NCI-H526 treated with DMSO at 0.1 percent for 48 hours (cell line): ENCODE results near the gene CACNA2D4.

Experiments
- DNase-seq: peaks from one replicate; lab custom pipeline; 2025; lab: John Stamatoyannopoulos, UW

The CACNA2D4 gene

DNA sequence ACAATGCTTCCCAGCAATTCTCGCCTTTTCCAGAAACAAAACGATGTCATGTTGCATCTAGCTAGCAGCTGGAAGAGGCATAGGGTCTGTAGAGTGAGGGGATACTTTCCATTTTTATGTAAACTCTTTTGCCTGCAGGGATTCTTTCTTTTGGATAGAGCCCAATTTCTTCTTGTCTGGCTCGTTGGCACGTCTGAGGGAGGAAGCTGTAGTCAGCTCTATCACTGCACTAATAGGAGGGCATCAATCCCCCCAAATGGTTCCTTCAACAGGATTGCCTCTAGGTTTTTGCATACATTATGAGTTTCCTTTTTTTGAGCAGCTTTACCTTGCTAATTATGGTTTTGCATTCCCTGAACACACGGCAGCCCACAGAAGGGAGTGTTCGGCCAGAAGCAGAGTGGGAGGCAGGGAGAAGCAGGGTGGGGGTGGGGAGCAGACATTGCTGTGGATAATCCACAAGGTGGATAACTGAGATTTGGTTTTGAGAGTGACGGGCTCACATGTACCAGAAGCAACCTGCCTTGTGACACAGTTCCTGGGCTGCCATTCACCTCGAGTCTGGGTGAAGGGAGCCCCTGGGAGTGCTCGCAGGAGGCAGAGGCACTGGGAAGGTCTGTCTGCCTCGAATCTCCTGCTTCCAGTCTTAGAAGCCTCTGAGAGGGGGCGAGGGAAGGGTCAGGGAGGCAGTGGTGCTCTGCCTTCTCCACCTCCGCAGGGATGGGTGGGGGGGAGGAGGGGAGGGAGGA lies 73.6 kb downstream of the CACNA2D4 start:
- no peak for DNase-seq

GRCh38 chr12:1844223-1844622 lies 74.2 kb downstream of the CACNA2D4 start:
- no peak for DNase-seq

DNA sequence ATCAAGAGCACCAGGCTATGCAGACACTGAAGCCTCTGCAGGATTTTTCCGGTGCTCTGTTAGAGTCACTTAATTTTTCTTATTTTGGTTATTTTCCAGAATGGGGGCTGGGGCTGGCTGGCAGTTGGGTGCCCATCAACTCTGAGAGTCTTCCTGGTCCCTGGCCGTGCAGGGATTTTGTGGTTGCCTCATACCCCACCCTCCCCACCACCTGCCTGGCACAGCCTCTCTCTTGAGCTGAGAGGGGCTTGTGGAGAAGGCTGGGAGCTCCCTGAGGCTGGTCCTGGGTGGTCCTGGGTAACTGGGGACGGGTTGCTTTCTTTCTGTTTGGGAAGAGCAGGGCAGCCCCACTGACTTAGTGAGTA lies 74.8 kb downstream of the CACNA2D4 start:
- DNase-seq: no peak

DNA sequence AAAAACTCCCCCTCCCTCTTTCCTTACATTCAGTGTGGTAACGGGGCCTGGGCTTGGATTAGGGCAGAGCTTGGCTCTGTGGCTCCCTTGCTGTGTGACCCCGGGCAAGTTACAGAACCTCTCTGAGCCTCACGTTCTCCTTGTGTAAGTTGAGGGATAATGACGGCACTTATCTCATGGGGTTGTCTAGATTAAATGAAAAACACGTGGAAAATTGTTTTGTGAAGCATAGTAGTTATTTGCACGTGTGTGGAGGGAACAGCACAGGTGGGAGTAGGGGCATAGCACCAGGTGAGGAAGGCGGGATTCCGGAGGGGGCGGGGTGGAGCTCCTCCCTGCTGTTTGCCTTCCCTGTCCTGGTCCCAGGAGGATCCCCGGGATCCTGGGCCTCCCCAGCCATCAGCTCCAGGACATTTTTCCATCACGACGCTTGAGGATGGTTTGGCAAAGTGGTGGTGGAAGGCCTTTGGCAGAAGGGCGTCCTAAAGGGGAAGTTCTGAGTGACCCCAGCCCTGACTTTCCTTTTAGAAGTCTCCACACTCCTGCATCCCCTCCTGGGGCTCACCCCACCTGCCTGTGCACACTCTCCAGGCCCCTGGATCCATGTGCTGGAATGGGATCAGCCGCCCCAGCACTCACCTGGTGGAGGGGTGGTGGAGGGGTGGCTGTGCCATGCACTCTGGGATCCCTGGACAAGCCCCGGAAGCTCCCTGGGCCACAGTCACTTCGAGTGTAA lies 75.4 kb downstream of the CACNA2D4 start:
- no peak for DNase-seq

DNA sequence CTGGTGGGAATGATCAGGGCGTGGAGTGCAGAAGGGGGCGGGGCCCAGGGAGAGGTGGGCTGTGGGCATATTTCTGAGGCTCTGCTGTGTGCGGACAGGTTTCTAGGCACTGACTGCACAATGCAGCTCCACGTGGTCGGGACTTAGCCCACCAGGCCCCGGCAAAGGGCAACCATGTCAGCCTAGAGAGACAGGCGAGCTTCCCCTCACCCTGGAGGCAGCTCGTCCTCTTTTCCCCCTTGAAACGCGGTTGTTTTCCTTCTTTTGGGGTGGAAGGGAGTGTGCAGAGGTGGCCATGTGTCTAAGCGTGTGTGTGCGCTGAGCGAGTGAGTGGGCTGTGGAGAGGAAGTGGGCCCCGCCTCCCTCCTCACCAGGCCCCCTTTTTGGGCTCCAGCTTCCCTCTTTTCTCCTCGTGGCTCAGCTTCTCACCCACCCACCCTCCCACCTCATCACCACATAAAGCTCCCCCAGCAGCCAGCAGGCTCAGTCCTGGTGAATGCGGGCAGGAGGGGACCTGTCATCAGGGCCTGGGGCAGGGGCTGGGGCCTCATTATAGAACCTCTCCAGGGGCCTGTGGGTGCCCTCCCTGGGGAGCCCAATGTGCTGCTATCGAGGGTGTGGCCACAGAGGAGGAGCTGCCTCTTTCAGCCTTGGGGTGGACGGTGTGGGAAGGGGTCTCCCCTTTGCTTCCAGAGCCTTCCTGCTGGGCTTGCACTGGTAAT lies 76.1 kb downstream of the CACNA2D4 start:
- DNase-seq: no peak

DNA sequence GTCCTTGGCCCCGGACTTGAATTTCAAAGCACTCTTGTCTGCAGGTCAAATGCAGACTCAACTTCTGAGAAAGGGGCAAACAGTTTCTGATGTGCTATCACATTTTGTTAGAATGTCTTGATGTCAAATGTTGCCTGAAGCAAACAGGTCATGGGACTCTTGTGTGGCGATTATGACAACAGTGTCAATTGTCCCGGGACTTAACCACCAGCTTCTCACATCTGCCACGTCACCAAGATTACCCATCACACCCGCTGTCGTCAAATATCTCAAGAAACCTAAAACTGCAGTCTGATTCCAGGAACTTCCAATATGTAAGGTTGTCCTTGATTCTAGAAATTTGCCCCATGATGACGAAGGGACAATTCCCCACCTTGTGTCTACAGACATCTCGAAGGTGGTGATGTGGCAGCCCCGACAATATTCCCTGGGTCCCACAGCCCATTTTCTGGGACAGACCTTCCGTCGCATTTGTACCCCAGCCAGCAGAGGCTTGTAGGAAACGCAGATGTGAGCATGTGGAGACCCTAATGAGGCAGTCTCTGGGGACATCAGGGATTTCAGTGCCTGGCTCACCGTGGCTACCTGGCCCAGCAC lies 76.8 kb downstream of the CACNA2D4 start:
- DNase-seq: no peak

DNA sequence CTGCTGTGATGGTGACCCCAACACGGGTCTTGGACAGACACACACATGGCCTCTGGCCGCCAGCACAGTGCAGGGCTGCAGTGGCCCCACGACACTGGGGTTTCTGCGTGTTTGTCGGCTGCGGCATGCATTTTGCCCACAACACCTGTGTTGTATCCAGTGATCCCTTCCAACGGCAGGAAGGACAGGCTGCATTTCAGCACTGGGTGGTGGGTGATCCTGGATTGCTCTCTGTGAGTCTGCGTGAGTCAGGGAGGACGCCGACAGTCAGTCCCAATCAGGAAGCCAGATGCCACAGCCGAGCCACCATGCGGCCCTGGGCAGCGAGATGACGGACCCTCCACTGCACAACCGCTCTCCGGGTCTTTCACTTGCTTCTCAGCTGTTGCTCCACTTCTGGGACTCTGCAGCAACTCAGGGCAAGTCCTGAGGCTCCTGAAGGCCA lies 77.4 kb downstream of the CACNA2D4 start:
- DNase-seq: no peak

GRCh38 chr12:1839956-1840951 lies 78.2 kb downstream of the CACNA2D4 start:
- peak; percentile 31 for DNase-seq

- DNase-seq: no peak
Observed at GRCh38 chr12:1839464-1839863, 79.0 kb downstream of the CACNA2D4 start.

DNA sequence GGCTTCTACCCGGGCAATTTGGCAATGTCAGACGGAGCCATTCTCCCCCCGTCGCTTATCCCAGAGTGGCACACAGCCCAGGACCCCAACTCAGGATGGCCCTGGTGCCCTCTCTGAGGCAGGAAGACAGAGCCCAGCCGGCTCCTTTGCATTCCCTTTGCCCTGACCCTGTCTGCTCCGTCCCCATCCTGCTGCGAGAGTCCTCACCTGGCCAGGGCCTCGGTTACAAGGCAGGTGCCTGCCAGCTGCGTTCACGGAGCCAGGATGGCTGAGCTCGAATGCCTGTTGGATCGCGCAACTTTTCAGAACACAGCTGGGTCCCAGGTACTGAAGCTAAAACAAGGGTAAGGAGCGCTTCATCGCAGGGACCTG lies 79.5 kb downstream of the CACNA2D4 start:
- no peak for DNase-seq

DNA sequence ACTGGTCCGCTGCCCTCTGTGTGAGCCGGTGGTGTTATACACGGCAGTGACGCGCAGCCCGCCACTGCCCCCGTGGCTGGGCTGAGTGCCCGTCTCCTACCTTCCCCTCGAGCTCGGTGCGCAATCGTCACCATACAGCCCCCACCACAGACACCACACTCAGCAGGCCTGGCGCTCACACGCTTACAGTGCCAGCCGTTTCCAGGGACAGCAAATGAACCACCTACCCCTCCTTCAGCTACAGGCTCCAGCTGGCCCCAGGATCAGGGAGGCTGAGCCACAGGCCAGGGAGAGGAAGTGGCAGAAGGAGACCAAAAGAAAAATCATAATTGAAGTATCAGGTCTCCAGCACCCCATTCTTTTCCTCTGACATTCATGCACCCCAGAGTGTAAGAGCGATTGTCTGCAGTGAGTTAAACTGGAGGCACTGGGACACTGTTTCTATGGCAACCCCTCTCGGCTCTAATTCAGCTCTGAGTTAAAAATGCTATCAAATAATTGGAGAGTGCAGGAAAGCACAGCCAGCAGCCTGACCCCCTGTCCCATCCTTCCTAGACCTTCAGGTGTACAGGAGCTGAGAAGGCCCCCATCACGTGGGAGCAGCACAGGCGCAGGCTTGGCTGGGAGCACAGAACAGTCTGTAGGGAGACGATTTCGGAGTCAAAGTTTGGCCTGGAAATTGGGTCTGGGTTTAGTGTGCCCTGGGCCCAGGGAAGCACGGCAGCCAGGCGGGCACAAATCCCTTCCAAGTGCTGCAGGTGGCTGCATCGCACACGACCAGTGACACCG lies 80.1 kb downstream of the CACNA2D4 start:
- no peak for DNase-seq

DNA sequence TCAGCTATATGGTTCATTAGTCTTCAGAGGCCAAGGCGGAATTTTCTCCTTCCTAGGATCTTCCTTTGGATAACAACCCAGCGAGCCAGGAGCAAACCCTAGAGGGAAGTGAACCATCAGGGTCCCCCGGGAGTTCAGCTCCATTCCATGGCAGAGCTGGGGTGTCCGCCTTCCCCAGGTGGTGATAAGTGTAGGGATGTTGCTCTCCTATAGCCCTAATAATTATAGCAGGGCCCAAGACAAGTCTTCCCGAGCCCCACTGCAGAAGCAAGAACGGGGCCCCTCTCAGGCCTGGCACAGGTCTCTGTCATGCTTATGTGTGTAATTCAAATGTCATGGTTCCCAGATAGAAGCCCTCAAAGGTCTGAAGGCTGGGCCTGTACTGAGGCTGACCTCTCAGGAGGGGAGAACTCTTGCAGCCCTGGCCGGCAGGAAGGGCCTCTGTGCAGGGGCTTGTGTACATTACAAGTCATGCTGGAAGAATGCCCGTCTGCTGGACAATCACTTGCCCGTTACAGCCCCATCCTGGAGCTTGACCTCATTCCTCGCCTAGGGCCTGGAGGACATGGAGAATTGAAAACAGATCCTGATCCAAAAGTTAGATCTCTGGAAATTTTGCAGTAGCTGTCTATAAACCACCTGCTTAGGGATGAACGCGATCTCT lies 80.8 kb downstream of the CACNA2D4 start:
- no peak for DNase-seq

GRCh38 chr12:1836854-1837421 lies 81.5 kb downstream of the CACNA2D4 start:
- no peak for DNase-seq

DNA sequence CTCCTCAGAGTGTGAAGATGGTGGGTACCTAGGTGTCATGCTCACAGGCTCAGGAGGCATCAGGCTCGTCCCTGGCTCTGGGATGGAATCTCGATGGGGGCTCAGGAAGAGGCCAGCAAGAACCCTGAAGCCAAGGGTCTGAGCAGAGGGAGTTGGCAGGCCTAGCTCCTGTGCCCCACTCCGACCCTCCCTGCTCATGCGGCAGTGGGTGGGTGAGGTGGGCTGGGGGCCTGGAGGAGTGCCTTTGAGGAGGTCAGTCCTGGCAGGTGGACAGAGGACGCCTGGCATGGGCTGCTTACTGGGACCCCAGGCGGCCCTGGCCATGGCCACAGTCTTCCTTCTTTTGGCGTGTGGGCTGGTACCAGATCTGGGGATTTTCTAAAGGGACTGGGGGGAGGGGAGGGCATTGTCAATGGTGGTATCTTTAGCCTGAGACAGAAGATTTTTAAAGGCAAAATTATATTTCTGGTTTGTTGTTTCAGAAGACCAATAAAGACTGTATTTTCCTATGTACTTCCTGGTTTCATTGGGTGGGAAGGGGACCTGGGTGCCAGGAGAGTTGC lies 82.1 kb downstream of the CACNA2D4 start:
- no peak for DNase-seq

DNA sequence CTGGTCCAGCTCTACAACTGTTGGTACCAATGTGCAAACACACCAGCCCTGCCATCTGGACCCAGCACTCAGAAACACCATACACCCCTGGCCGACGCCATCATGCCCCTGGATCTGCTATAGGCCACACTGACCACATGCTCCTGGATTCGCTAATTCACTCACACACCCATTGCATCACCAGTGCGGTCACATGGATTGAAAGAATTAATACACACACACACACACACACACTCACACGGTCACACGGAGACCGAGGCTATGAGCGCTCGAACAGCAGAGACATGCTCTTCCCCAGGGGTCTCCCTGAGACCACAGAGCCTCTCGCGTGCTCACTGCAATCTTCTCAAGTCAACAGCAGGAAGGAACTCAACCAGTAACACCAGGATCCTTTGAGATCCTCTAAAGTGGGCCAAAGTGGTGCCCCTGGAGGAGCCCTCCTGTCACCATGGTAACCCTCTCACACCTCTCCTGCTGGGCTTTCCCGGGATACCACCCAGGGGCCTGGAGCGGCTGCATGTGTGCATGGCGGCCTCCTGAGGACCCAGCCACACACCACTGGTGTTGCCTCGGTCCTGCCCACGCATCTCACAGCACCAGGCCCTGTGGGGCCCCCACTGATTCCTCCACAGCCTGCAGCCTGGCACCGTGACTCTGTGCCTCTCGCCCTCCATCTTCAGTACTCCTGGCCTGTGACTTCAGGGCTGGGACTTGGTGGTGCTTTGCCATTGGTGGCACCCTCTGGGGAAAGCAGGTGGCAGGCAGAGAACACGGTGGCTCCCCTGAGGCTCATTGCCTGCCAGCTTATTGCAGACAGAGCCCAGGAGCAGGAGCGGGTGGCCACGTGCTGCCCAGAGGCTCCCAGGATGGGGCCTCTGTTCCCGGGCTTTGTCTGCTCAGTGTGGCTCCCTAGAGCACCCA lies 83.0 kb downstream of the CACNA2D4 start:
- no peak for DNase-seq

DNA sequence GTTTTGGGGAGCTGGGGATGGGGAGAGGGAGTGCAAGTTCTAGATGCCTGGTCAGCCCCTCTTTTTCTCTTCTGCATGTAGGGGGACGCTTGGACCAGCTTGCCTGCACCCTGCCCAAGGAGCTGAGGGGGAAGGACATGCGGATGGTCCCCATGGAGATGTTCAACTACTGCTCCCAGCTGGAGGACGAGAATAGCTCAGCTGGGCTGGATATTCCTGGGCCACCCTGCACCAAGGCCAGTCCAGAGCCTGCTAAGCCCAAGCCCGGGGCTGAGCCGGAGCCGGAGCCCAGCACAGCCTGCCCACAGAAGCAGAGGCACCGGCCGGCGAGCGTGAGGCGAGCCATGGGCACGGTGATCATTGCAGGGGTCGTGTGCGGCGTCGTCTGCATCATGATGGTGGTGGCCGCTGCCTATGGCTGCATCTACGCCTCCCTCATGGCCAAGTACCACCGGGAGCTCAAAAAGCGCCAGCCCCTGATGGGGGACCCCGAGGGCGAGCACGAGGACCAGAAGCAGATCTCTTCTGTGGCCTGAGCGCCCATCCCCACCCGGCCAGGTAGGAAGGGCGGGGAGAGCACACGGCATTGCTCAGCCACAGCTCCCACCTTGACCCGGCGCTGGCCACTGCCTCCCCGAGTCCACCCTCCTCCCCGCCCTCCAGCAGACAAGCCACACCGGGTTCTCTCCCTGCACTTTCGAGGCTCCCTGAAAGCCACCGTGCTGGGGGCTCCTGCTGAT lies 84.1 kb downstream of the CACNA2D4 start:
- no peak for DNase-seq

GRCh38 chr12:1833596-1834028 lies 84.8 kb downstream of the CACNA2D4 start:
- DNase-seq: no peak
